ENCODE measurements around the gene HTT. TPM values are rescaled to one million over a fixed set of nuclear protein-coding genes. Genes with fewer than 3 reads are reported as not detected.

The HTT gene
- total RNA-seq, 1 donor from 2014 or later: 20.0 TPM

GRCh38 chr4:3179126-3179706 is 104.7 kb downstream of the HTT start:
- Histone ChIP-seq H3K9me3 (replicated peaks) (no peaks in the 10 kb centered on the region), H3K4me3 (no peak overlapping the region), H3K27me3 (ENCODE audit: low read depth) (no peaks in the 10 kb centered on the region), H3K27ac (replicated peaks) (no peak overlapping the region), H3K36me3 (peaks cover 86% of the 10 kb centered on the region), H3K4me1 (peaks cover 4% of the 10 kb centered on the region)
- DNase-seq: no peak
- intact Hi-C loops (cut with micrococcal nuclease): no loop called here
- TF ChIP-seq, protein P1, sequence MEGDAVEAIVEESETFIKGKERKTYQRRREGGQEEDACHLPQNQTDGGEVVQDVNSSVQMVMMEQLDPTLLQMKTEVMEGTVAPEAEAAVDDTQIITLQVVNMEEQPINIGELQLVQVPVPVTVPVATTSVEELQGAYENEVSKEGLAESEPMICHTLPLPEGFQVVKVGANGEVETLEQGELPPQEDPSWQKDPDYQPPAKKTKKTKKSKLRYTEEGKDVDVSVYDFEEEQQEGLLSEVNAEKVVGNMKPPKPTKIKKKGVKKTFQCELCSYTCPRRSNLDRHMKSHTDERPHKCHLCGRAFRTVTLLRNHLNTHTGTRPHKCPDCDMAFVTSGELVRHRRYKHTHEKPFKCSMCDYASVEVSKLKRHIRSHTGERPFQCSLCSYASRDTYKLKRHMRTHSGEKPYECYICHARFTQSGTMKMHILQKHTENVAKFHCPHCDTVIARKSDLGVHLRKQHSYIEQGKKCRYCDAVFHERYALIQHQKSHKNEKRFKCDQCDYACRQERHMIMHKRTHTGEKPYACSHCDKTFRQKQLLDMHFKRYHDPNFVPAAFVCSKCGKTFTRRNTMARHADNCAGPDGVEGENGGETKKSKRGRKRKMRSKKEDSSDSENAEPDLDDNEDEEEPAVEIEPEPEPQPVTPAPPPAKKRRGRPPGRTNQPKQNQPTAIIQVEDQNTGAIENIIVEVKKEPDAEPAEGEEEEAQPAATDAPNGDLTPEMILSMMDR (IDR thresholded peaks at IDR 0.05; ENCODE audit: borderline replicate concordance): no peak

GRCh38 chr4:3183008-3183407 is 108.5 kb downstream of the HTT start:
- no peaks in the 10 kb centered on the region for H3K4me1 ChIP-seq
- H3K9me3 ChIP-seq (replicated peaks): no peaks in the 10 kb centered on the region
- H3K36me3 ChIP-seq: peaks cover 92% of the 10 kb centered on the region
- H3K4me3 ChIP-seq: no peak overlapping the region
- TF ChIP-seq, protein P1 (IDR thresholded peaks at IDR 0.05; ENCODE audit: borderline replicate concordance): no peak
- intact Hi-C loops (cut with micrococcal nuclease): no loop called here
- H3K27ac ChIP-seq (replicated peaks): no peak overlapping the region
- H3K27me3 ChIP-seq (ENCODE audit: low read depth): no peaks in the 10 kb centered on the region
- DNase-seq: no peak

DNA sequence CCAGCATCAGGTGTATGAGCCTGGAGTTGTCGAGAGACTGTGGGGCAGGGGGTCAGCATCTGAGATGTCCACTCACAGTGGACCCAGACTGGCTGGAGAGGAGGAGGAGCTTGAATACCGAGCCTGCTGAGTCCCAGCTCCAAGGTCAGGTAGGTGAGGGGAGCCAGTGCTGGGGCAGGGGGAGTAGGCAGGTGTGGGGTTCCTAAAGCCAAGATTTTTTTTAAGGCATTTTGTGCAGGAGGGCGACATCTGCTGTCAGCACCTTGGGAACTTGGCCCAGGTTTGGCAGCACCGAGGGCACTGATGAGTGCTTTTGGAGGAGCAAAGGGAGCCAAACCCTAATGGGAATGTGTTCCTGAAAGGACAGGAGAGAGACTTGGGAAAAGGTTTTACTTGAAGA is 110.2 kb downstream of the HTT start:
- peaks cover 93% of the 10 kb centered on the region for H3K36me3 ChIP-seq
- no peaks in the 10 kb centered on the region for H3K9me3 ChIP-seq (replicated peaks)
- H3K4me3 ChIP-seq: no peak overlapping the region
- no peaks in the 10 kb centered on the region for H3K27me3 ChIP-seq (ENCODE audit: low read depth)
- TF ChIP-seq, protein P1 (IDR thresholded peaks at IDR 0.05; ENCODE audit: borderline replicate concordance): no peak
- no peak for DNase-seq
- no peaks in the 10 kb centered on the region for H3K4me1 ChIP-seq
- H3K27ac ChIP-seq (replicated peaks): no peak overlapping the region
- intact Hi-C loops (cut with micrococcal nuclease): no loop called here

DNA sequence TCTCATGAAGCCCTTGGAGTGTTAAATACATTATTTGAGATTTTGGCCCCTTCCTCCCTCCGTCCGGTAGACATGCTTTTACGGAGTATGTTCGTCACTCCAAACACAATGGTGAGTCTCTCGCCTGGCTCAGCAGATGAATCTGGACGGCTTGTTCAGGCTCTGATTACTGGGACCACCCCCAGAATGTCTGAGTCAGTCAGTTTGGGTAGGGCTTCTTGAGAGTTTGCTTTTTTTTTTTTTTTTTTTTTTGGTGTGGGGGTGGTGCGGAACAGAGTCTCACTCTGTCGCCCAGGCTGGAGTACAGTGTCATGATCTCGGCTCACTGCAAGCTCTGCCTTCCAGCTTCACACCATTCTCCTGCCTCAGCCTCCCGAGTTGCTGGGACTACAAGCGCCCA is 112.1 kb downstream of the HTT start:
- H3K27ac ChIP-seq (replicated peaks): no peak overlapping the region
- intact Hi-C loops (cut with micrococcal nuclease): no loop called here
- H3K4me3 ChIP-seq: no peak overlapping the region
- H3K4me1 ChIP-seq: no peaks in the 10 kb centered on the region
- no peak for DNase-seq
- no peaks in the 10 kb centered on the region for H3K27me3 ChIP-seq (ENCODE audit: low read depth)
- H3K9me3 ChIP-seq (replicated peaks): no peaks in the 10 kb centered on the region
- peaks cover 95% of the 10 kb centered on the region for H3K36me3 ChIP-seq
- TF ChIP-seq, protein P1 (IDR thresholded peaks at IDR 0.05; ENCODE audit: borderline replicate concordance): no peak

- intact Hi-C loops (cut with micrococcal nuclease): no loop called here
- peaks cover 85% of the 10 kb centered on the region for H3K36me3 ChIP-seq
These were observed 113.6 kb downstream of the HTT start for GRCh38 chr4:3188118-3188517.

More at GRCh38 chr4:3188118-3188517, 113.6 kb downstream of the HTT start:
- Histone ChIP-seq H3K4me1 (no peaks in the 10 kb centered on the region), H3K4me3 (no peak overlapping the region), H3K9me3 (replicated peaks) (no peaks in the 10 kb centered on the region), H3K27me3 (ENCODE audit: low read depth) (no peaks in the 10 kb centered on the region), H3K27ac (replicated peaks) (no peak overlapping the region)
- TF ChIP-seq, protein P1 (IDR thresholded peaks at IDR 0.05; ENCODE audit: borderline replicate concordance): no peak
- DNase-seq: no peak
